A549 (cell line): Measurements from ENCODE around the gene CAAP1.

Source experiments
- CEBPB ChIP-seq, 2 experiments: fragments of >200 bp in 1 of 2; sonication (Bioruptor Twin) in 1 of 2; formaldehyde crosslinking in 1 of 2; IDR thresholded peaks; 2 replicates each; pipeline ENCODE4 v1.6.1; 2012 to 2016
- CTCF ChIP-seq: fragments of >200 bp; sonication (Bioruptor Twin); formaldehyde crosslinking; IDR thresholded peaks from 3 replicates; pipeline ENCODE4 v1.5.1; 2016
- EHMT2 ChIP-seq: fragments of 200-600 bp; sonication (generic); IDR thresholded peaks from 2 replicates; pipeline ENCODE4 v1.6.1; 2016; ENCODE audit warnings: antibody characterized with exemption, low read depth, mild to moderate bottlenecking, moderate library complexity
- EP300 ChIP-seq, 2 experiments: fragments of >200 bp; sonication (Bioruptor Twin); formaldehyde crosslinking; IDR thresholded peaks; 2 replicates in 1 of 2; 3 replicates in 1 of 2; pipeline ENCODE4 v1.6.1; 2016 to 2017
- PBX3 ChIP-seq: IDR thresholded peaks from 2 replicates; pipeline ENCODE4 v1.6.1; 2012
- RAD21 ChIP-seq, 2 experiments: fragments of >200 bp in 1 of 2; sonication (Bioruptor Twin) in 1 of 2; formaldehyde crosslinking in 1 of 2; IDR thresholded peaks in 1 of 2; conservative IDR thresholded peaks in 1 of 2; 2 replicates in 1 of 2; 3 replicates in 1 of 2; pipeline ENCODE4 v1.6.1; 2012 to 2018; ENCODE audit warnings: inconsistent platforms in 1 of 2
- SMC3 ChIP-seq: fragments of >200 bp; sonication (Bioruptor Twin); formaldehyde crosslinking; IDR thresholded peaks from 3 replicates; pipeline ENCODE4 v1.6.1; 2018; ENCODE audit warnings: inconsistent platforms
- TF ChIP-seq, protein P1 (sequence below): fragments of 450-650 bp; IDR thresholded peaks from 2 replicates; pipeline ENCODE4 v1.6.1; 2014; ENCODE audit warnings: antibody characterized with exemption

DNA sequence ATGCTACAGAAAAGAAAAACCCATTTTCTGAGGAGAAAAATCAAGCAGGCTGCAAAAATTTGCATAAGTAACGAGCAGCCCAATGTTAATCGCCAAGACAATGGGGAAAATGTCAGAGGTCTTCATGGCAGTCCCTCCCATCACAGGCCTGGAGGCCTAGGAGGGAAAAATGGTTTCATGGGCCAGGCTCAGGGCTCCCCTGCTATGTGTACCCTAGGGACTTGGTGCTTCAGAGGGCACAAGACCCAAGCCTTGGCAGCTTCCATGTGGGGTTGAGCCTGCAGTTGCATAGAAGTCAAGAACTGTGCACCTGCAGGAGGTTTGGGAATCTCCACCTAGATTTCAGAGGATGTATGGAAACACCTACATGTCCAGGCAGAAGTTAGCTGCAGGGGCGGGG lies 10.4 kb downstream of the CAAP1 start:
- TF ChIP-seq CEBPB (IDR thresholded peaks at IDR 0.05) (no peak), RAD21 (conservative IDR thresholded peaks at IDR 0.05 in 1 of 2, IDR thresholded peaks at IDR 0.05 in 1 of 2) (no peak), SMC3 (no peak), CTCF (no peak), EP300 (IDR thresholded peaks at IDR 0.05) (no peak), EHMT2 (no peak), PBX3 (no peak)
- TF ChIP-seq, protein P1, sequence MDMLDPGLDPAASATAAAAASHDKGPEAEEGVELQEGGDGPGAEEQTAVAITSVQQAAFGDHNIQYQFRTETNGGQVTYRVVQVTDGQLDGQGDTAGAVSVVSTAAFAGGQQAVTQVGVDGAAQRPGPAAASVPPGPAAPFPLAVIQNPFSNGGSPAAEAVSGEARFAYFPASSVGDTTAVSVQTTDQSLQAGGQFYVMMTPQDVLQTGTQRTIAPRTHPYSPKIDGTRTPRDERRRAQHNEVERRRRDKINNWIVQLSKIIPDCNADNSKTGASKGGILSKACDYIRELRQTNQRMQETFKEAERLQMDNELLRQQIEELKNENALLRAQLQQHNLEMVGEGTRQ = no peak
